ENCODE results near the gene PRKN.

Gene PRKN

GRCh38 chr6:161607696-161608297 is 1119.8 kb downstream of the PRKN start:
- DNase-seq (ENCODE audit: low read depth in 2 of 2): no peak

GRCh38 chr6:161602359-161602758 is 1125.2 kb downstream of the PRKN start:
- DNase-seq (ENCODE audit: low read depth in 2 of 2): no peak

GRCh38 chr6:161598896-161599295 is 1128.7 kb downstream of the PRKN start:
- DNase-seq (ENCODE audit: low read depth in 2 of 2): no peak

- no peak for DNase-seq (ENCODE audit: low read depth in 2 of 2)
Measured at GRCh38 chr6:161596807-161597520, 1130.6 kb downstream of the PRKN start.

GRCh38 chr6:161594412-161594811 is 1133.2 kb downstream of the PRKN start:
- no peak for DNase-seq (ENCODE audit: low read depth in 2 of 2)

- DNase-seq (ENCODE audit: low read depth in 2 of 2): no peak
Measured at GRCh38 chr6:161590961-161591627, 1136.5 kb downstream of the PRKN start.

GRCh38 chr6:161586887-161587286 is 1140.7 kb downstream of the PRKN start:
- no peak for DNase-seq (ENCODE audit: low read depth in 2 of 2)

- DNase-seq (ENCODE audit: low read depth in 2 of 2): no peak
Measured at GRCh38 chr6:161584621-161585340, 1142.8 kb downstream of the PRKN start.

GRCh38 chr6:161584051-161584450 is 1143.5 kb downstream of the PRKN start:
- no peak for DNase-seq (ENCODE audit: low read depth in 2 of 2)

GRCh38 chr6:161583584-161583983 is 1144.0 kb downstream of the PRKN start:
- no peak for DNase-seq (ENCODE audit: low read depth in 2 of 2)

- no peak for DNase-seq (ENCODE audit: low read depth in 2 of 2)
Measured at GRCh38 chr6:161578478-161578877, 1149.1 kb downstream of the PRKN start.

- DNase-seq (ENCODE audit: low read depth in 2 of 2): no peak
Measured at GRCh38 chr6:161575523-161576254, 1151.9 kb downstream of the PRKN start.

GRCh38 chr6:161568885-161569456 is 1158.6 kb downstream of the PRKN start:
- DNase-seq (ENCODE audit: low read depth in 2 of 2): no peak

- DNase-seq (ENCODE audit: low read depth in 2 of 2): no peak
Measured at GRCh38 chr6:161564952-161565351, 1162.6 kb downstream of the PRKN start.

- DNase-seq (ENCODE audit: low read depth in 2 of 2): no peak
Measured at GRCh38 chr6:161561908-161562307, 1165.7 kb downstream of the PRKN start.

GRCh38 chr6:161557333-161558107 is 1170.0 kb downstream of the PRKN start:
- DNase-seq (ENCODE audit: low read depth in 2 of 2): no peak

- DNase-seq (ENCODE audit: low read depth in 2 of 2): no peak
Measured at GRCh38 chr6:161554883-161555282, 1172.7 kb downstream of the PRKN start.

GRCh38 chr6:161549977-161550655 is 1177.5 kb downstream of the PRKN start:
- no peak for DNase-seq (ENCODE audit: low read depth in 2 of 2)

- DNase-seq (ENCODE audit: low read depth in 2 of 2): no peak
Measured at GRCh38 chr6:161548713-161549296, 1178.8 kb downstream of the PRKN start.

GRCh38 chr6:161547617-161548016 is 1179.9 kb downstream of the PRKN start:
- DNase-seq (ENCODE audit: low read depth in 2 of 2): no peak

Data from stimulated activated CD4-positive, alpha-beta T cell treated with anti-CD3 and anti-CD28 coated beads, Interleukin-12 subunit alpha, Interleukin-12 subunit beta, amount 100 ng/mL, for 24 hours (primary cell).